ENCODE data around the gene TIMM10.
A peak's percentile ranks its signal among the peaks of the same experiment; 100 is the strongest.

- TF ChIP-seq POLR2AphosphoS5 (IDR thresholded peaks at IDR 0.05) (no peak), CTCF (IDR thresholded peaks at IDR 0.05) (peak in 3 of 4 experiments; percentile 78 to 94 (median 81)), POLR2A (IDR thresholded peaks at IDR 0.05) (no peak), EP300 (IDR thresholded peaks at IDR 0.05) (no peak)
These were observed 36.7 kb downstream of the TIMM10 start for GRCh38 chr11:57493507-57494503.
